Measurements from ENCODE around the gene RNF224.
"Not testable (repeated sequence)": the region's sequence is repeated elsewhere in the genome, so short reads cannot be mapped to it uniquely, and the experiment has no call there.

RNF224 gene

GRCh38 chr9:137239541-137240200 is 12.4 kb downstream of the RNF224 start:
- not testable (repeated sequence) for DNase-seq (ENCODE audit: low read depth in 2 of 2)

- peak in 1 of 2 donors; percentile 27 for DNase-seq (ENCODE audit: low read depth in 2 of 2)
Measured at GRCh38 chr9:137240318-137240840, 13.1 kb downstream of the RNF224 start.

GRCh38 chr9:137240841-137241489 is 13.7 kb downstream of the RNF224 start, which contains the start of gene TUBB4B:
Gene TUBB4B, plus strand, starts transcription at chr9:137241287. Its CDS starts 74 bp downstream, at chr9:137241361.
- DNase-seq (ENCODE audit: low read depth in 2 of 2) = peak; percentile 88 to 97

GRCh38 chr9:137241490-137242268 is 14.4 kb downstream of the RNF224 start:
- peak; percentile 50 to 60 for DNase-seq (ENCODE audit: low read depth in 2 of 2)

- DNase-seq (ENCODE audit: low read depth in 2 of 2) = no peak
Measured at GRCh38 chr9:137242269-137243203, 15.2 kb downstream of the RNF224 start.

GRCh38 chr9:137243266-137243625 is 15.9 kb downstream of the RNF224 start:
- DNase-seq (ENCODE audit: low read depth in 2 of 2) = not testable (repeated sequence)

GRCh38 chr9:137243626-137244485 is 16.6 kb downstream of the RNF224 start:
- DNase-seq (ENCODE audit: low read depth in 2 of 2) = no peak

- no peak for DNase-seq (ENCODE audit: low read depth in 2 of 2)
Measured at GRCh38 chr9:137244486-137245449, 17.5 kb downstream of the RNF224 start.

- DNase-seq (ENCODE audit: low read depth in 2 of 2) = no peak
Measured at GRCh38 chr9:137245450-137246421, 18.4 kb downstream of the RNF224 start.

- DNase-seq (ENCODE audit: low read depth in 2 of 2) = no peak
Measured at GRCh38 chr9:137247135-137247915, 20.0 kb downstream of the RNF224 start.

GRCh38 chr9:137247916-137248175 is 20.5 kb downstream of the RNF224 start:
- DNase-seq (ENCODE audit: low read depth in 2 of 2) = no peak

GRCh38 chr9:137250329-137251193 is 23.3 kb downstream of the RNF224 start:
- no peak for DNase-seq (ENCODE audit: low read depth in 2 of 2)

GRCh38 chr9:137251194-137251461 is 23.8 kb downstream of the RNF224 start, which contains the start of gene STPG3:
Gene STPG3, plus strand, starts transcription at chr9:137251286. Its CDS starts 1 bp downstream, at chr9:137251287.
- DNase-seq (ENCODE audit: low read depth in 2 of 2) = no peak

GRCh38 chr9:137251490-137252268 is 24.4 kb downstream of the RNF224 start:
- no peak for DNase-seq (ENCODE audit: low read depth in 2 of 2)

- no peak for DNase-seq (ENCODE audit: low read depth in 2 of 2)
Measured at GRCh38 chr9:137252555-137253506, 25.5 kb downstream of the RNF224 start.
